ENCODE measurements around the gene CSMD2. TPM values are rescaled to one million over a fixed set of nuclear protein-coding genes. Genes with fewer than 3 reads are reported as not detected.

CSMD2 gene
- total RNA-seq, 1 experiment from 2014 or later: 2.8 TPM

DNA sequence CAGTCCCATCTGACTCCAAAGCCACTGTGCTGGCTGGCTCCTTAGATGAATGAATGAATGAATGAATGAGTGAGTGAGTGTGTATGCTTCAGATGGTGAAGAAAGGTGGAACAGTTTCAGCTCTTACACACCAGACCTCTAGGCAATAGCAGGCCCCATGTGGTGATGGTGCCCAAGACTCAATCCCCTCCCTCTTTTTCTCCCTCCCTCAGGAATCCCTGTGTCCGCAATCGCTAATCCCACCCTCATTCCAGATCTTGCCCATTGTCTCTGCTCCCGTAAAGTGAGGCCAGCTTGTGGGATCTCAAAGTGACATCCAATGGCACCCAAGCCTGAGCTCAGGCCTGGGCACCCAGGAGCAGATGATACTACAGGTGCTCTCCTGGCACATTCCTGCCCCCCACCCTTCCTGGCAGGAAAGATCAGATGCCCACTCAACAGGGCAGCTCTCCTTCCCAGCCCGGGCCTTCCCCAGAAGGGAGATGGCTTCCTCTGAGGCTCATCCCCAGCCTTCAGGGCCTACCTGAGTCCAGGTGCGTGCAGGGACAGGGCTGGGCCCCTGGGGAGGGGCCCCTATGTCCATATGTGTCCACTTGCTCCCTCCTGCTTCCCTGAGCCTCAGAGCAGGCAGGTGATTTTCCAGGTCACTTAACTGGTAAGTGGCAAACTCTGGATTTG lies 194.7 kb downstream of the CSMD2 start:
- intact Hi-C loops (cut with micrococcal nuclease; ENCODE audit: unreplicated experiment): no loop called here
- CTCF ChIA-PET: no interaction called here

DNA sequence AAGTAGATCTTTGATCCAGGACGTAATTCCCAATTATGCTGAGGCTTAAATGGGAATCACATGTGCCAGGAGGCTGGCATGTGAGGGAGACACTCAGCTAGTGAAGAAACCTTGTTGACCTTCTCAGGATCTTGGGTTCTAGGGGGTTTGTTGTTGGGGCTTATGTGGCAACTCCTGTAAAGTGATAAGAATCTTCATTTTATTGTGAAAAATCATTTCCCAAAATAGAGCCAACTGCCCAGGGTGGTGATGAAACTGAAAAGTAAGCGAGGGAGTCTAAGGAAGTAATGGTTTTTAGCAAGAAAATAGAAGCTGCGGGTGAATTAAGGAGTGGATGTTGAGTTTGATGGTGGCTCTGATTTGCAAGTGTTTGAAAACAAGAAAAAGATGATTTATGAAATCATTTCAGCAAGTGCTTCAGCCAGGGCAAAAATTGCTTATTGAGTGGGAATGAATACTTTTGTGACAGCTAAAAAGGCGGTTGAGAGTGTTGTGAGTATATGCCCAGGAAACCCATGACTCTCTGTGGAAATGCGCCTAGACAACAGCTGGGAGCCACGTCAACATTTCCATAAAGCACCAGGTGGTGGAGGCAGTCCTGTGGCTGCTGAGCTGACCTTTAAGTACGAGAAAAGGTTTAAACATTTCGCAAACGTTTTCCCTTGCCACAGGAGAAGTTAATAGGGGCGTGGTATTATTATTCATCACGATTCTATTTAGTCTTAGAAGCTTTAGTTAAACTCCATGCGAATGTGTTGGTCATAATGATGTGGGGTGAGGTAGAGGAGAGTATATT lies 198.5 kb downstream of the CSMD2 start:
- intact Hi-C loops (cut with micrococcal nuclease; ENCODE audit: unreplicated experiment): no loop called here
- no TSS peak for BruUV-seq (replicated peaks)
- H3K27me3 ChIP-seq (replicated peaks; ENCODE audit: insufficient read depth, low read depth, low read length, poor library complexity): no peaks in the 10 kb centered on the region
- DNase-seq (ENCODE audit: low spot score): no peak
- CTCF ChIA-PET: no interaction called here
- TF ChIP-seq, protein P1, sequence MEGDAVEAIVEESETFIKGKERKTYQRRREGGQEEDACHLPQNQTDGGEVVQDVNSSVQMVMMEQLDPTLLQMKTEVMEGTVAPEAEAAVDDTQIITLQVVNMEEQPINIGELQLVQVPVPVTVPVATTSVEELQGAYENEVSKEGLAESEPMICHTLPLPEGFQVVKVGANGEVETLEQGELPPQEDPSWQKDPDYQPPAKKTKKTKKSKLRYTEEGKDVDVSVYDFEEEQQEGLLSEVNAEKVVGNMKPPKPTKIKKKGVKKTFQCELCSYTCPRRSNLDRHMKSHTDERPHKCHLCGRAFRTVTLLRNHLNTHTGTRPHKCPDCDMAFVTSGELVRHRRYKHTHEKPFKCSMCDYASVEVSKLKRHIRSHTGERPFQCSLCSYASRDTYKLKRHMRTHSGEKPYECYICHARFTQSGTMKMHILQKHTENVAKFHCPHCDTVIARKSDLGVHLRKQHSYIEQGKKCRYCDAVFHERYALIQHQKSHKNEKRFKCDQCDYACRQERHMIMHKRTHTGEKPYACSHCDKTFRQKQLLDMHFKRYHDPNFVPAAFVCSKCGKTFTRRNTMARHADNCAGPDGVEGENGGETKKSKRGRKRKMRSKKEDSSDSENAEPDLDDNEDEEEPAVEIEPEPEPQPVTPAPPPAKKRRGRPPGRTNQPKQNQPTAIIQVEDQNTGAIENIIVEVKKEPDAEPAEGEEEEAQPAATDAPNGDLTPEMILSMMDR (conservative IDR thresholded peaks at IDR 0.05; ENCODE audit: low read depth, low read length): no peak
- no peak for TF ChIP-seq EZH2 (IDR thresholded peaks at IDR 0.05; ENCODE audit: borderline replicate concordance, low read depth, low read length, poor library complexity, severe bottlenecking)
- no peak overlapping the region for H3K4me3 ChIP-seq (ENCODE audit: low read depth, low read length, poor library complexity, severe bottlenecking)
- H3K9me3 ChIP-seq (ENCODE audit: low read depth, low read length, poor library complexity, severe bottlenecking): no peaks in the 10 kb centered on the region
- H3K27ac ChIP-seq (ENCODE audit: low read depth, low read length, poor library complexity, severe bottlenecking): no peak overlapping the region
- no peaks in the 10 kb centered on the region for H3K36me3 ChIP-seq (ENCODE audit: insufficient read depth, low read length, poor library complexity, severe bottlenecking)
- no peaks in the 10 kb centered on the region for H3K4me1 ChIP-seq (ENCODE audit: insufficient read depth, low read length, poor library complexity, severe bottlenecking)
- POLR2A ChIA-PET (ENCODE audit: low non-redundant PET): no interaction called here

More for the DNA sequence above, 194.7 kb downstream of the CSMD2 start:
- BruUV-seq (replicated peaks): no TSS peak
- Histone ChIP-seq H3K9me3 (ENCODE audit: low read depth, low read length, poor library complexity, severe bottlenecking) (no peaks in the 10 kb centered on the region), H3K4me1 (ENCODE audit: insufficient read depth, low read length, poor library complexity, severe bottlenecking) (no peaks in the 10 kb centered on the region), H3K36me3 (ENCODE audit: insufficient read depth, low read length, poor library complexity, severe bottlenecking) (no peaks in the 10 kb centered on the region), H3K4me3 (ENCODE audit: low read depth, low read length, poor library complexity, severe bottlenecking) (no peak overlapping the region), H3K27me3 (replicated peaks; ENCODE audit: insufficient read depth, low read depth, low read length, poor library complexity) (no peaks in the 10 kb centered on the region), H3K27ac (ENCODE audit: low read depth, low read length, poor library complexity, severe bottlenecking) (no peak overlapping the region)
- TF ChIP-seq, protein P1 (conservative IDR thresholded peaks at IDR 0.05; ENCODE audit: low read depth, low read length): no peak
- TF ChIP-seq EZH2 (IDR thresholded peaks at IDR 0.05; ENCODE audit: borderline replicate concordance, low read depth, low read length, poor library complexity, severe bottlenecking): no peak
- DNase-seq (ENCODE audit: low spot score): no peak
- POLR2A ChIA-PET (ENCODE audit: low non-redundant PET): interaction anchor here (0.7 kb wide), 1 partner anchor 81 kb away, joined by 5 read pairs; no protein-coding TSS in a partner anchor

DNA sequence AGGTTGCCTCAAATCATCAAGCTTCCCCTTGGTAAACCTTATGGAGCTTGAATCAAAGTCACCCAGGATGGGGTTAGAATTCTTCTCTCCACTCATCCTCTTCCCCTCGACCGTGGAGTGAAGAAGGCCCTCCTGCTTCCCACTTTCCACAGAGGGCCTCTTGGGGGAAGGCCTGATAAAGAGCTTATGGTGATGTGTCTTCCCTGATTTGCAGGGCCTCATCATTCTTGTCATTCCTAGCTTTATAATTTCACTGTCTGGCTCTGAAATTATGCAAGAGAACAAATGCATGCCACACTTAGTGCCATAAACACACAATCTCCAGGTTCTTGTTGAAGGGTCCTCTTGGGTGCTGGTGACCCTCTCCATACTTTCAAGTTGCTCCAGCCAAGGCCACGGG lies 199.9 kb downstream of the CSMD2 start:
- intact Hi-C loops (cut with micrococcal nuclease; ENCODE audit: unreplicated experiment): no loop called here
- Histone ChIP-seq H3K4me3 (ENCODE audit: low read depth, low read length, poor library complexity, severe bottlenecking) (no peak overlapping the region), H3K27ac (ENCODE audit: low read depth, low read length, poor library complexity, severe bottlenecking) (no peak overlapping the region), H3K4me1 (ENCODE audit: insufficient read depth, low read length, poor library complexity, severe bottlenecking) (no peaks in the 10 kb centered on the region), H3K9me3 (ENCODE audit: low read depth, low read length, poor library complexity, severe bottlenecking) (no peaks in the 10 kb centered on the region), H3K36me3 (ENCODE audit: insufficient read depth, low read length, poor library complexity, severe bottlenecking) (no peaks in the 10 kb centered on the region), H3K27me3 (replicated peaks; ENCODE audit: insufficient read depth, low read depth, low read length, poor library complexity) (no peaks in the 10 kb centered on the region)
- no peak for TF ChIP-seq EZH2 (IDR thresholded peaks at IDR 0.05; ENCODE audit: borderline replicate concordance, low read depth, low read length, poor library complexity, severe bottlenecking)
- TF ChIP-seq, protein P1 (conservative IDR thresholded peaks at IDR 0.05; ENCODE audit: low read depth, low read length): no peak
- POLR2A ChIA-PET (ENCODE audit: low non-redundant PET): no interaction called here
- BruUV-seq (replicated peaks): no TSS peak
- DNase-seq (ENCODE audit: low spot score): no peak
- CTCF ChIA-PET: no interaction called here
